ENCODE measurements around the gene ADAMTSL1. TPM values are rescaled to one million over a fixed set of nuclear protein-coding genes. Genes with fewer than 3 reads are reported as not detected.

Gene ADAMTSL1
- polyA plus RNA-seq, 2 of the 4 experiments (the other 2 are of a cell fraction): 0.03 TPM; not detected in 1

DNA sequence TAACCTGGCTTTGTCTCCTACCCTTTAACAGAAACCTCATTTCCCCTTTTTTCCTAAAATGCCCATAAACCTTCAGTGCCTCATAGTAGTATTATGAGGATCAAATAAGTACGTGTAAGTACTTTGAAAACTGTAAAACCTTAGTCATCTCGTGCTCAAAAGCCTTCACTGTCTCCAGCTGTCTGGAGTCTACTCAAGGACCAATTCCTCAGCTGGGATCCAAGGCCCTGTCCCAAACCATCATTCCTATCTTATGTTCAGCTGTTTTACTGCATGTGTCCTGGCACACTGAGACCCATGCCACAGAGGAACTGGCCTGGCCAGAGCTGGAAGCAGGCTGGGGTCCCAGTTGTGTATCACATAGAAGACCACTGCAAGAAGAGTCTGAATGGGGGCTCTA, 15.9 kb downstream of the ADAMTSL1 start:
- no peak for DNase-seq (ENCODE audit: low read depth in 1 of 2, low spot score in 1 of 2)
- H3K27ac ChIP-seq: no peak overlapping the region
- no peak overlapping the region for H3K4me3 ChIP-seq
- H3K4me1 ChIP-seq: no peaks in the 10 kb centered on the region
- H3K4me2 ChIP-seq: no peak overlapping the region
- no peak for ATAC-seq
- TF ChIP-seq, protein P1, sequence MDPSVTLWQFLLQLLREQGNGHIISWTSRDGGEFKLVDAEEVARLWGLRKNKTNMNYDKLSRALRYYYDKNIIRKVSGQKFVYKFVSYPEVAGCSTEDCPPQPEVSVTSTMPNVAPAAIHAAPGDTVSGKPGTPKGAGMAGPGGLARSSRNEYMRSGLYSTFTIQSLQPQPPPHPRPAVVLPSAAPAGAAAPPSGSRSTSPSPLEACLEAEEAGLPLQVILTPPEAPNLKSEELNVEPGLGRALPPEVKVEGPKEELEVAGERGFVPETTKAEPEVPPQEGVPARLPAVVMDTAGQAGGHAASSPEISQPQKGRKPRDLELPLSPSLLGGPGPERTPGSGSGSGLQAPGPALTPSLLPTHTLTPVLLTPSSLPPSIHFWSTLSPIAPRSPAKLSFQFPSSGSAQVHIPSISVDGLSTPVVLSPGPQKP (IDR thresholded peaks at IDR 0.05; ENCODE audit: low read depth, low read length): no peak
- no peak for TF ChIP-seq CHD2 (IDR thresholded peaks at IDR 0.05; ENCODE audit: low read length, partially characterized antibody)
- TF ChIP-seq TFCP2L1 (CRISPR knock-in tag; IDR thresholded peaks at IDR 0.05): no peak
- TF ChIP-seq RARB (CRISPR knock-in tag; IDR thresholded peaks at IDR 0.05): no peak
- TF ChIP-seq JUNB (IDR thresholded peaks at IDR 0.05): no peak
- no peak for TF ChIP-seq PHF8 (IDR thresholded peaks at IDR 0.05; ENCODE audit: borderline replicate concordance, low read depth)
- no peak for TF ChIP-seq MAZ (IDR thresholded peaks at IDR 0.05; ENCODE audit: borderline replicate concordance, low read depth, low read length)
- TF ChIP-seq ZFP36 (IDR thresholded peaks at IDR 0.05; ENCODE audit: borderline replicate concordance, partially characterized antibody): no peak
- no peak for TF ChIP-seq RNF2 (IDR thresholded peaks at IDR 0.05; ENCODE audit: borderline replicate concordance, low read depth)
- TF ChIP-seq ESRRA (IDR thresholded peaks at IDR 0.05; ENCODE audit: borderline replicate concordance, low read length): no peak
- TF ChIP-seq FOSB (CRISPR knock-in tag; IDR thresholded peaks at IDR 0.05): no peak
- TF ChIP-seq, protein P2, sequence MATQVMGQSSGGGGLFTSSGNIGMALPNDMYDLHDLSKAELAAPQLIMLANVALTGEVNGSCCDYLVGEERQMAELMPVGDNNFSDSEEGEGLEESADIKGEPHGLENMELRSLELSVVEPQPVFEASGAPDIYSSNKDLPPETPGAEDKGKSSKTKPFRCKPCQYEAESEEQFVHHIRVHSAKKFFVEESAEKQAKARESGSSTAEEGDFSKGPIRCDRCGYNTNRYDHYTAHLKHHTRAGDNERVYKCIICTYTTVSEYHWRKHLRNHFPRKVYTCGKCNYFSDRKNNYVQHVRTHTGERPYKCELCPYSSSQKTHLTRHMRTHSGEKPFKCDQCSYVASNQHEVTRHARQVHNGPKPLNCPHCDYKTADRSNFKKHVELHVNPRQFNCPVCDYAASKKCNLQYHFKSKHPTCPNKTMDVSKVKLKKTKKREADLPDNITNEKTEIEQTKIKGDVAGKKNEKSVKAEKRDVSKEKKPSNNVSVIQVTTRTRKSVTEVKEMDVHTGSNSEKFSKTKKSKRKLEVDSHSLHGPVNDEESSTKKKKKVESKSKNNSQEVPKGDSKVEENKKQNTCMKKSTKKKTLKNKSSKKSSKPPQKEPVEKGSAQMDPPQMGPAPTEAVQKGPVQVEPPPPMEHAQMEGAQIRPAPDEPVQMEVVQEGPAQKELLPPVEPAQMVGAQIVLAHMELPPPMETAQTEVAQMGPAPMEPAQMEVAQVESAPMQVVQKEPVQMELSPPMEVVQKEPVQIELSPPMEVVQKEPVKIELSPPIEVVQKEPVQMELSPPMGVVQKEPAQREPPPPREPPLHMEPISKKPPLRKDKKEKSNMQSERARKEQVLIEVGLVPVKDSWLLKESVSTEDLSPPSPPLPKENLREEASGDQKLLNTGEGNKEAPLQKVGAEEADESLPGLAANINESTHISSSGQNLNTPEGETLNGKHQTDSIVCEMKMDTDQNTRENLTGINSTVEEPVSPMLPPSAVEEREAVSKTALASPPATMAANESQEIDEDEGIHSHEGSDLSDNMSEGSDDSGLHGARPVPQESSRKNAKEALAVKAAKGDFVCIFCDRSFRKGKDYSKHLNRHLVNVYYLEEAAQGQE (IDR thresholded peaks at IDR 0.05): no peak
- TF ChIP-seq GATA3 (IDR thresholded peaks at IDR 0.05; ENCODE audit: borderline replicate concordance): no peak
- no peaks in the 10 kb centered on the region for H3K9me3 ChIP-seq
- 5% methylated on average over 2 of the region's 2 CpGs for WGBS (ENCODE audit: missing lambda C conversion rate)
- ChIA-PET CTCF (interaction anchor here (0.6 to 1.2 kb wide), 2 partner anchors 47 to 235 kb away, joined by 3 to 4 read pairs; no protein-coding TSS in a partner anchor), POLR2A (no interaction called here)
- no peak for FAIRE-seq

DNA sequence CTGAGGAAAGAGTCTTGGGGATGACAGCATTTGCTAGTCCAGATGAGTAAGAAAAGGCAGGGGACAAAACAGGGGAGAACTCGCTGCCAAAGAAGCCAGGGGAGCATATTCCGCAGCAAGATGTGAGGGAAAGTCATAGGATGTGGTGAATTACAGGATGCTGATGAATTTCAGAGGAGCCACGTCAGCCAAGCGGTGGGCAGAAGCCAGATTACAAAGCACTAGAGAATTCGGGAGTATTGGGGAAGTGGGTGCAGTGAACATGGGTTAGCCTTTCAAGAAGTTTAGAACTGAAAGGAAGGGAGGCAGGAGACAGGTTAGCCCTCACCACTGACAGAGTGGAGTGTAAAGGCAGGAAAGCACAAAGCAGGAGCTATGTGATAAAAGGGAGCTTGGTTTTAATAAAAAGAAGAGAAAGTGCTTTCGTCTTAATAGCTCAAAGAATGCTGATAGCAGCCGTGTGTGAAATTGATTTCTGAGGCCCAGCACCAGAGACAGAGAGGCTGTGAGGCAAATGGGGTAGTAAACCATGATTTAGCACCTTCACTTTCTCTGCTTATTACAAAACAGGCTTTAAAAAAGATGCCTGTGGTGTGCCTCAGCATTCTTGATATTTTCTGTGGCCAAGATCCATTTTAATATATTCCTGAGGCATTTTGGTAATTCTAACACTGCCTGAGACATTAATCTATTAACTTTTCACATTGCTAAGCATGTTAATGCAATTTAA, 16.9 kb downstream of the ADAMTSL1 start:
- no peak for DNase-seq (ENCODE audit: low read depth in 1 of 2, low spot score in 1 of 2)
- Histone ChIP-seq H3K27ac (no peak overlapping the region), H3K9me3 (no peaks in the 10 kb centered on the region), H3K4me1 (no peaks in the 10 kb centered on the region), H3K4me2 (no peak overlapping the region), H3K4me3 (no peak overlapping the region)
- WGBS (ENCODE audit: missing lambda C conversion rate): 13% methylated on average over 7 of the region's 7 CpGs
- CTCF ChIA-PET: interaction anchor here (1.2 kb wide), 1 partner anchor 48 kb away, joined by 4 read pairs; no protein-coding TSS in a partner anchor
- ATAC-seq: peak in 1 of 2 experiments; percentile 66; a peak in 3 of 6 replicates
- POLR2A ChIA-PET: no interaction called here
- no peak for FAIRE-seq
- TF ChIP-seq, protein P3, sequence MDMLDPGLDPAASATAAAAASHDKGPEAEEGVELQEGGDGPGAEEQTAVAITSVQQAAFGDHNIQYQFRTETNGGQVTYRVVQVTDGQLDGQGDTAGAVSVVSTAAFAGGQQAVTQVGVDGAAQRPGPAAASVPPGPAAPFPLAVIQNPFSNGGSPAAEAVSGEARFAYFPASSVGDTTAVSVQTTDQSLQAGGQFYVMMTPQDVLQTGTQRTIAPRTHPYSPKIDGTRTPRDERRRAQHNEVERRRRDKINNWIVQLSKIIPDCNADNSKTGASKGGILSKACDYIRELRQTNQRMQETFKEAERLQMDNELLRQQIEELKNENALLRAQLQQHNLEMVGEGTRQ (IDR thresholded peaks at IDR 0.05): no peak
- TF ChIP-seq, protein P1 (IDR thresholded peaks at IDR 0.05; ENCODE audit: low read depth, low read length): no peak
- TF ChIP-seq HOXA7 (CRISPR knock-in tag; IDR thresholded peaks at IDR 0.05): no peak
- TF ChIP-seq, protein P4, sequence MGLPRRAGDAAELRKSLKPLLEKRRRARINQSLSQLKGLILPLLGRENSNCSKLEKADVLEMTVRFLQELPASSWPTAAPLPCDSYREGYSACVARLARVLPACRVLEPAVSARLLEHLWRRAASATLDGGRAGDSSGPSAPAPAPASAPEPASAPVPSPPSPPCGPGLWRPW (IDR thresholded peaks at IDR 0.05): no peak
- no peak for TF ChIP-seq RFX5 (IDR thresholded peaks at IDR 0.05)
- TF ChIP-seq MAFK (IDR thresholded peaks at IDR 0.05; ENCODE audit: partially characterized antibody): no peak
- TF ChIP-seq POLR2AphosphoS2 (conservative IDR thresholded peaks at IDR 0.05; ENCODE audit: low read length): no peak
- no peak for TF ChIP-seq KDM1A (IDR thresholded peaks at IDR 0.05; ENCODE audit: low read depth)
- TF ChIP-seq EHMT2 (IDR thresholded peaks at IDR 0.05; ENCODE audit: low read depth): no peak
- no peak for TF ChIP-seq NFE2L2 (conservative IDR thresholded peaks at IDR 0.05; ENCODE audit: low read length)
- TF ChIP-seq, protein P5, sequence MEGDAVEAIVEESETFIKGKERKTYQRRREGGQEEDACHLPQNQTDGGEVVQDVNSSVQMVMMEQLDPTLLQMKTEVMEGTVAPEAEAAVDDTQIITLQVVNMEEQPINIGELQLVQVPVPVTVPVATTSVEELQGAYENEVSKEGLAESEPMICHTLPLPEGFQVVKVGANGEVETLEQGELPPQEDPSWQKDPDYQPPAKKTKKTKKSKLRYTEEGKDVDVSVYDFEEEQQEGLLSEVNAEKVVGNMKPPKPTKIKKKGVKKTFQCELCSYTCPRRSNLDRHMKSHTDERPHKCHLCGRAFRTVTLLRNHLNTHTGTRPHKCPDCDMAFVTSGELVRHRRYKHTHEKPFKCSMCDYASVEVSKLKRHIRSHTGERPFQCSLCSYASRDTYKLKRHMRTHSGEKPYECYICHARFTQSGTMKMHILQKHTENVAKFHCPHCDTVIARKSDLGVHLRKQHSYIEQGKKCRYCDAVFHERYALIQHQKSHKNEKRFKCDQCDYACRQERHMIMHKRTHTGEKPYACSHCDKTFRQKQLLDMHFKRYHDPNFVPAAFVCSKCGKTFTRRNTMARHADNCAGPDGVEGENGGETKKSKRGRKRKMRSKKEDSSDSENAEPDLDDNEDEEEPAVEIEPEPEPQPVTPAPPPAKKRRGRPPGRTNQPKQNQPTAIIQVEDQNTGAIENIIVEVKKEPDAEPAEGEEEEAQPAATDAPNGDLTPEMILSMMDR (IDR thresholded peaks at IDR 0.05): no peak
- TF ChIP-seq RARB (CRISPR knock-in tag; IDR thresholded peaks at IDR 0.05): no peak
- no peak for TF ChIP-seq CBX2 (IDR thresholded peaks at IDR 0.05; ENCODE audit: borderline replicate concordance, low read depth)
- no peak for TF ChIP-seq FOXS1 (CRISPR knock-in tag; IDR thresholded peaks at IDR 0.05)
- TF ChIP-seq NR3C1 (IDR thresholded peaks at IDR 0.05): no peak
- no peak for TF ChIP-seq HEYL (CRISPR knock-in tag; IDR thresholded peaks at IDR 0.05)
